Stomach (tissue), 4 donors: ENCODE data around the gene CPLX3.

Experiments used
- EP300 ChIP-seq: sonication (generic); formaldehyde crosslinking; IDR thresholded peaks from one replicate; pipeline ENCODE4 v1.6.1; 2017; ENCODE audit warnings: antibody characterized with exemption
- POLR2A ChIP-seq, 4 donors: fragments of 450-650 bp; IDR thresholded peaks; one replicate each; pipeline ENCODE4 v1.6.1; 2016; ENCODE audit warnings: antibody characterized with exemption in 4 of 4, control low read depth in 2 of 4, mild to moderate bottlenecking in 1 of 4, moderate library complexity in 1 of 4
- POLR2AphosphoS5 ChIP-seq, 3 donors: sonication (generic); formaldehyde crosslinking; IDR thresholded peaks; one replicate each; pipeline ENCODE4 v1.6.1; 2016; ENCODE audit warnings: antibody characterized with exemption in 3 of 3
- TF ChIP-seq, protein P1 (sequence below), 7 experiments: fragments of 450-650 bp in 4 of 7; fragments of 200-600 bp in 3 of 7; sonication (generic) in 3 of 7; IDR thresholded peaks; one replicate each; pipeline ENCODE4 v1.5.1; 2016 to 2019; ENCODE audit warnings: antibody characterized with exemption in 7 of 7, control low read depth in 2 of 7, mild to moderate bottlenecking in 1 of 7

DNA sequence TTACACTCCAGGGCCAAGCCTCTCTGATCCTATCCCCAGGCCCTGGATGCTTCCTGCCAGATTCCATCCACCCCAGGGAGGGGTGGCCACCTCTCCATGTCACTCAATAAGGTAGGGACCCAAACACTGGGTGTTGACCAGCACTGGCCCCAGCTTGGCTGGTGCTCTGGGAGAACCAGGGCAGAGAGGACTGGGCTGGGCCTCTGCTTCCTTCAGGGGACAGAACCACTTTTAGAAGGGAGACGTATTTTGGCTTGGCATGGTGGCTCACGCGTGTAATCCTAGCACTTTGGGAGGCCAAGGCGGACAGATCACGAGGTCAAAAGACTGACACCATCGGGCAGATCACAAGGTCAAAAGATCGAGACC lies 4.7 kb upstream of the CPLX3 start:
- TF ChIP-seq POLR2A (IDR thresholded peaks at IDR 0.05) (no peak), EP300 (no peak), POLR2AphosphoS5 (IDR thresholded peaks at IDR 0.05) (no peak)
- TF ChIP-seq, protein P1, sequence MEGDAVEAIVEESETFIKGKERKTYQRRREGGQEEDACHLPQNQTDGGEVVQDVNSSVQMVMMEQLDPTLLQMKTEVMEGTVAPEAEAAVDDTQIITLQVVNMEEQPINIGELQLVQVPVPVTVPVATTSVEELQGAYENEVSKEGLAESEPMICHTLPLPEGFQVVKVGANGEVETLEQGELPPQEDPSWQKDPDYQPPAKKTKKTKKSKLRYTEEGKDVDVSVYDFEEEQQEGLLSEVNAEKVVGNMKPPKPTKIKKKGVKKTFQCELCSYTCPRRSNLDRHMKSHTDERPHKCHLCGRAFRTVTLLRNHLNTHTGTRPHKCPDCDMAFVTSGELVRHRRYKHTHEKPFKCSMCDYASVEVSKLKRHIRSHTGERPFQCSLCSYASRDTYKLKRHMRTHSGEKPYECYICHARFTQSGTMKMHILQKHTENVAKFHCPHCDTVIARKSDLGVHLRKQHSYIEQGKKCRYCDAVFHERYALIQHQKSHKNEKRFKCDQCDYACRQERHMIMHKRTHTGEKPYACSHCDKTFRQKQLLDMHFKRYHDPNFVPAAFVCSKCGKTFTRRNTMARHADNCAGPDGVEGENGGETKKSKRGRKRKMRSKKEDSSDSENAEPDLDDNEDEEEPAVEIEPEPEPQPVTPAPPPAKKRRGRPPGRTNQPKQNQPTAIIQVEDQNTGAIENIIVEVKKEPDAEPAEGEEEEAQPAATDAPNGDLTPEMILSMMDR (IDR thresholded peaks at IDR 0.05): no peak
